Measurements from ENCODE around the gene MEIOB. TPM values are rescaled to one million over a fixed set of nuclear protein-coding genes. Genes with fewer than 3 reads are reported as not detected.

The MEIOB gene
- total RNA-seq, 3 donors from 2014 or later = not detected

GRCh38 chr16:1789643-1790045 lies 82.3 kb downstream of the MEIOB start:
- Histone ChIP-seq H3K9me3 (no peaks in the 10 kb centered on the region), H3K36me3 (ENCODE audit: low read depth) (no peaks in the 10 kb centered on the region), H3K4me1 (ENCODE audit: low read depth) (no peaks in the 10 kb centered on the region), H3K4me3 (no peak overlapping the region)
- intact Hi-C loops (cut with DNase I, micrococcal nuclease) = no loop called here
- ATAC-seq = no peak
- DNase-seq = peak in 1 of 3 donors; percentile 39
- no peak for TF ChIP-seq CTCF (IDR thresholded peaks at IDR 0.05)

GRCh38 chr16:1788708-1789100 lies 83.3 kb downstream of the MEIOB start:
- DNase-seq (no peak), ATAC-seq (no peak)
- Histone ChIP-seq H3K9me3 (no peaks in the 10 kb centered on the region), H3K4me3 (no peak overlapping the region), H3K36me3 (ENCODE audit: low read depth) (no peaks in the 10 kb centered on the region), H3K4me1 (ENCODE audit: low read depth) (peaks cover 6% of the 10 kb centered on the region)
- no peak for TF ChIP-seq CTCF (IDR thresholded peaks at IDR 0.05)
- intact Hi-C loops (cut with DNase I, micrococcal nuclease) = no loop called here

- no peak for ATAC-seq
- no peak for TF ChIP-seq CTCF (IDR thresholded peaks at IDR 0.05)
- intact Hi-C loops (cut with DNase I, micrococcal nuclease) = no loop called here
- peak in 1 of 3 donors; percentile 23 for DNase-seq
- H3K4me3 ChIP-seq = no peak overlapping the region
- no peaks in the 10 kb centered on the region for H3K36me3 ChIP-seq (ENCODE audit: low read depth)
- H3K9me3 ChIP-seq = no peaks in the 10 kb centered on the region
- H3K4me1 ChIP-seq (ENCODE audit: low read depth) = peaks cover 6% of the 10 kb centered on the region
Observed at GRCh38 chr16:1788095-1788707, 83.8 kb downstream of the MEIOB start.

- peaks cover 2% of the 10 kb centered on the region for H3K36me3 ChIP-seq (ENCODE audit: low read depth)
- no peak overlapping the region for H3K4me3 ChIP-seq
- peaks cover 8% of the 10 kb centered on the region for H3K4me1 ChIP-seq (ENCODE audit: low read depth)
- no peak for ATAC-seq
- intact Hi-C loops (cut with DNase I, micrococcal nuclease) = no loop called here
- DNase-seq = peak in 1 of 3 donors; percentile 22
- no peak for TF ChIP-seq CTCF (IDR thresholded peaks at IDR 0.05)
- no peaks in the 10 kb centered on the region for H3K9me3 ChIP-seq
Observed at GRCh38 chr16:1787322-1788094, 84.5 kb downstream of the MEIOB start.

GRCh38 chr16:1787056-1787321 lies 85.0 kb downstream of the MEIOB start:
- Histone ChIP-seq H3K4me3 (no peak overlapping the region), H3K9me3 (no peaks in the 10 kb centered on the region), H3K4me1 (ENCODE audit: low read depth) (peaks cover 10% of the 10 kb centered on the region), H3K36me3 (ENCODE audit: low read depth) (peaks cover 4% of the 10 kb centered on the region)
- intact Hi-C loops (cut with DNase I, micrococcal nuclease) = no loop called here
- no peak for ATAC-seq
- TF ChIP-seq CTCF (IDR thresholded peaks at IDR 0.05) = no peak
- DNase-seq = peak in 1 of 3 donors; percentile 20
